ENCODE results near the gene OR10A4.
"Not testable (repeated sequence)": the region's sequence is repeated elsewhere in the genome, so short reads cannot be mapped to it uniquely, and the experiment has no call there.

The OR10A4 gene

GRCh38 chr11:6845383-6845782 is 31.0 kb upstream of the OR10A4 start, which contains the start of gene OR10A5:
Gene OR10A5 (plus strand): TSS chr11:6845683. CDS start chr11:6845683, 0 bp downstream.
- Histone ChIP-seq H3K4me3 (no peak within 1 kb of the TSS), H3K27ac (no peak within 1 kb of the TSS)
- TF ChIP-seq CTCF (IDR thresholded peaks at IDR 0.05) = no peak
- no peak for DNase-seq (ENCODE audit: low spot score)

GRCh38 chr11:6850526-6850925 is 25.9 kb upstream of the OR10A4 start:
- Histone ChIP-seq H3K4me3 (no peak overlapping the region), H3K27ac (no peak overlapping the region)
- DNase-seq (ENCODE audit: low spot score) = no peak
- TF ChIP-seq CTCF (IDR thresholded peaks at IDR 0.05) = no peak

- not testable (repeated sequence) for H3K4me3 ChIP-seq; DNase-seq (ENCODE audit: low spot score); H3K27ac ChIP-seq
These were observed 21.6 kb upstream of the OR10A4 start for GRCh38 chr11:6854801-6855200.

- TF ChIP-seq CTCF (IDR thresholded peaks at IDR 0.05) = no peak
- H3K27ac ChIP-seq = no peak overlapping the region
- DNase-seq (ENCODE audit: low spot score) = no peak
- H3K4me3 ChIP-seq = no peak overlapping the region
These were observed 20.4 kb upstream of the OR10A4 start for GRCh38 chr11:6855971-6856541.

GRCh38 chr11:6856871-6857270 is 19.6 kb upstream of the OR10A4 start:
- Histone ChIP-seq H3K27ac (no peak overlapping the region), H3K4me3 (no peak overlapping the region)
- DNase-seq (ENCODE audit: low spot score) = no peak
- TF ChIP-seq CTCF (IDR thresholded peaks at IDR 0.05) = no peak

GRCh38 chr11:6862961-6863360 is 13.5 kb upstream of the OR10A4 start, which contains the start of gene OR10A2:
Gene OR10A2 (plus strand): TSS chr11:6863057. CDS start chr11:6869755, 6,698 bp downstream.
- H3K4me3 ChIP-seq = no peak within 1 kb of the TSS
- no peak for TF ChIP-seq CTCF (IDR thresholded peaks at IDR 0.05)
- DNase-seq (ENCODE audit: low spot score) = no peak
- no peak within 1 kb of the TSS for H3K27ac ChIP-seq

GRCh38 chr11:6864438-6864837 is 12.0 kb upstream of the OR10A4 start:
- Histone ChIP-seq H3K27ac (no peak overlapping the region), H3K4me3 (no peak overlapping the region)
- no peak for DNase-seq (ENCODE audit: low spot score)
- TF ChIP-seq CTCF (IDR thresholded peaks at IDR 0.05) = no peak
